GM18870 (cell line): ENCODE measurements around the gene PPIL1.

Experiments used
- ATAC-seq: cut with Tn5 transposase; IDR thresholded peaks from one replicate; pipeline ENCODE4 v1.9.1; 2021; ENCODE audit warnings: moderate library complexity; ENCODE audit not compliant: unreplicated experiment

The PPIL1 gene

DNA sequence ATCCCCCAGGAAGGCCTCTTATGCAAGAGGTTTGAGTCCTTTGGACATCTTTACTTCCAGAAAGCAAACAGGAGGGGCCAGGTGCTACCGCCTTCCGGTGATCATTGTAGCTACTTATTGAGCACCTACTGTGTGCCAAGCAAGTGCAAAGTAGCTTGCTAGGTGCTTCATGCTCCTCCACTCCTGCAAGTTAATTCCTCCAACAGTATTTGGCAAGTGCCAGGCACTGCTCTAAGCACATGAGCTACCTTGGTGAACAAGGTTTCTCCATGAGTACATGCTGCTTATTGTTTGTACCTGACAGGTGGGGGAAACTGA lies 37.6 kb downstream of the PPIL1 start:
- no peak for ATAC-seq

DNA sequence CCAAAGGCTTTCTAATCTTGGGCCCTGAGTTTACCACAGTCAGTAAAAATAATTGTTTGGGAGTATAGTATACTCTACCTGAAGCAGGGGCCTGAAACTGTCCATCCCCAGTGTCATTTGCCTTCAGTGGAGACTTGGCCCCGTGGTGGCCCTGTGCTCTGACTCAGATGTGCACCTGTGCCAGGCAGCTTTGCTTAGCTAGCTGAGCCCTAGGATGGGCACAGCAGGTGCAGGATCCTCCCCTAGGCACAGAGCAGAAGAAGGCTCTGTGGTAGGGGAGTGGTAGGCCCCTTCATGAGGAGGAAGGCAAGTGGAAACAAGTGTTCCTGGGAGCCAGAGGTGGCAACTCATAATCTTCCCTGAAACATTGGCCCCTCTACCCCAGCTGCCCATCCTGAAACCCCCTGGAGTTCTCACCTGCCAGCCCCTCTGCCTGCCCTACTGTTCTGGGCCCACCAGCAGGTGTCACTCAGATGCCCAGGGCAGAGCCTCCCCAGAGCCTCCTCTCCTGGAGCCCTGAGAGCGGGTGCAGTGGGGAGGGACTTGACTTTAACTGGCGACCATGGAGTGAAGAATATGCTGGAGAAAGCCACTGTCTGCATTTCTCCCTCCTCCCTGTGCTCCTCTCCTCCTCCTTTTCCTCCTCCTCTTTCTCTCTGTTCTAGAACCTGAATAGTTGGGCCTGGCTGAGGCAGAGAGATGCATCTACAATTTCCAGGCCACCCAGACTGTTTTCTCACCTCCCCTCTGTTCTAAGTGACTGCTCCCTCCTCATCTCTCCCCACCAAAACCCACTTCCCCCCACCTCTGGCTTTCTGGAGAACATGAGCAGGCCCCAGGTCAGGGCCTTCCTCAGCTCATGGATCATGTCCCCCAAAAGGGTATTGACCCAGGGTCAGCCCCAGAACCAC lies 38.2 kb downstream of the PPIL1 start:
- no peak for ATAC-seq

DNA sequence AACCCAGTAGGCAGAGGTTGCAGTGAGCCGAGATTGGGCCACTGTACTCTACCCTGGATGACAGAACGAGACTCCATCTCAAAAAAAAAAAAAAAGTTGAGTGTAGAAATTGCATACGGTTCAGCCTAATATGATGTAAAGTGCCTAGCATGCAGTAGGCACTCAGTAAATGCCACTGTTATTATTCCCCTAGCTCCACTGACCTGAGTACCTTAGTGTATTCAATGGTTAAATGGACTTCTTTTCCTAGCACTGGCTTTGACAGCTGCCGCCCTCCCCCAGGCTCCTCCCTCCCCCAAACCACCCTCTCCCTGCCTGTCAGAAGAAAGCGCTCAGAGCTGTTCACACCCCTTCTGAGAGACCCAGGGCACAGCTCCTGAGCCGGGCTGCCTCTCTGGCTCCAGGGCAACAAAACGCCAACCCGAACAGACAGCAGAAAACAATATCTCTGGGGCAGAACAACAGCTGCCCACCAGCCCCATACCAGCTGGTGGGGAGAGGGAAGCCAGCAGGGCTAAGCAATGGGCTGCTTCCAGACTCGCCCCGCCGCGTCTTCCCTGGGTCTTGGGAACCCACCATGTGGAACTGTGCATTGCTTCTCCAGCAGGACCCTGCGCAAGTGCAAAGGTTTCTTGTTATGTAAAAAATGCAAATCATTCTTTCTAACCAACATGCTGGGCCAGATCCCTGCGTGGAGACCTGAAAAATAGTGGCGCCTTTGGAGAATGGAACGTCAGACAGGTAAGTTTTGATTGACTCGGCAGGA lies 39.8 kb downstream of the PPIL1 start:
- ATAC-seq: no peak

DNA sequence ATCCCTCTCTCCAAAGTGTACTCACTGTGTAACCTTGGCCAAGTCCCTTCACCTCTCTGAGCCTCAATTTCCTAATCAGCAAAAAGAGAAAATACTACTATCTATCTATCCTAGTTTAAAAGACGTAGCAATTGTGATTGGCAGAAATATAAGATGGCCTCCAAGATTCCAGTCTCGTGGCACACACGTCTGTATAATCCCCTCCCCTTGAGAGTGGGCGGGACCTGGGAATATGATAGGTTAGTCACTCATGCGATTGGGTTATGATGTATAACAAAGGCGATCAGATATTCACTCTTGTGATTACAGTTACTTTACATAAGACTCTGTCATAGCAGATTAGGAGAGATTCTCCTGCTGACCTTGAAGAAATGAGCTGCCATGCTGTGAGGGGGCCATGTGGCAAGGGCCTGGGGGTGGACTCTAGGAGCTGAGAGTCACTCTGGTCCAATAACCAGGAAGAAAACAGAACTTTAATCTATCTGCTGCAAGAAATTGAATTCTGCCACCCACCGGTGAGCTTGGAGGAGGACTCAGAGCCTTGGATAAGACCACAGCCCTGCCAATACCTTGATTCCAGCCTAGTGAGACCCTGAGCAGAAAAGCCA lies 41.3 kb downstream of the PPIL1 start:
- no peak for ATAC-seq

DNA sequence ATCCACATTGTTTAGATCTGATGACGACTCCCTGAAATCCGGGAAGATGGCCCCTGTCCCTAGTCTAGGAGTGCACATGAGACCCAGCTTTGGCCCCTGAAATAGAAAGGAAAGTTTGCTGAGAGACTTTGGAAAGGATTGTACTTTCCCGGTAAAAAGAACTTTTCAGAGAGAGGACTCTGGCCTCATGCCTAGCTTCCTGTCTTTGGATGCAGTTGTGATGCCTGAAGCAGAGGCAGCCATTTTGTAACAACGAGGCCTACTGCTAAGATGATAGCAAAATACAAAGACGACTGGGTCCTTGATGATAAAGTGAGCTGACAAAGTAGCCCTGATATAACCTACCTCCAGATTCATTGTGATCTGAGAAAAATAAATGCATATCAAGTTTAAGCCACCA lies 42.3 kb downstream of the PPIL1 start:
- ATAC-seq: no peak

DNA sequence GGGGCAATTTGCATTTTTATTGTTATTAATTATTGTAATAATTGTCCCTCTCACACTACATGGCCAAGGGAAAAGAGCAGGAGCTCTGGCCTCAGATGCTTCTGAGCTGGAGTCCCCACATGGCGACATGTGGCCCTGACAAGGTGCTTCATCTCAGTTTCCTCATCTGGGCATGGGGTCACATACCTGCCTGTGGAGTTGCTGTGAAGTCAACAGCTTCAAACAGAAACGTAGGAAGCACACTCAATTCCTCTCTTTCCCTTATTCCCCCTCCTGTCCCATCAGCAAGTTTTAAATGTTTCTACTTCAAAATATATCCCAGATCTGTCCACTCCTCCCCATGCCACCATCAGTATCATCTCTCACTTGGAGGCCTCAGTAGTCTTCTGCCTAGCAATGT lies 44.0 kb downstream of the PPIL1 start:
- ATAC-seq: no peak

DNA sequence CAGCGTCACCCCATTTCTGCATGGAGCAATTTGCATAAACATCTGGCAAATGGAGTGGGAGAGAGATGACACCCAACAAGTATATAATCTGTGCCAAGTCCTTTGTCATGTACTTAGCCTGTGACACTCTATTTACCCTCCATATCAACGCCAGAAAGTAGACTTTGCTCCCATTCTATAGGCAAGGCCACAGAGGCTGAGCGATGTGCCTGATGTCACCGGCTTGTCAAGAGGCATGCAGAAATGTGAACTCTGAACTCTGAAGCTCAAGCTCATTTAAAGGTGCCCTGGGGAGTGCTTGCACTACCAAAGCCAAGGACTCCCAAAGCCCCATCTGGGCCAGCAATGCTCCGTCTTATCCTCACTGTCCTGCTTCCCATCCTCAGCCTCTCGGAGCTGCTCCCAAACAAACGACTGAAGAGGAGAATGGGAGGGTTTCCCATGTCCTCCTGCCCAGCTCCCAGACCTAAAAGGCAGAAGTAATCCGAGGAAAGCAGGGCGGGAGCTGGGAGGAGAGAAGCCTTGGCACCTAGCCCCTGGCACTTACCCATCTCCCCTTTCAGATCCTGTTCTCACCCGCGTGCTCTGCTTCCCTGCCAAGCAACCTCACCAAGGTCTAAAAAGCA lies 44.6 kb downstream of the PPIL1 start:
- no peak for ATAC-seq

DNA sequence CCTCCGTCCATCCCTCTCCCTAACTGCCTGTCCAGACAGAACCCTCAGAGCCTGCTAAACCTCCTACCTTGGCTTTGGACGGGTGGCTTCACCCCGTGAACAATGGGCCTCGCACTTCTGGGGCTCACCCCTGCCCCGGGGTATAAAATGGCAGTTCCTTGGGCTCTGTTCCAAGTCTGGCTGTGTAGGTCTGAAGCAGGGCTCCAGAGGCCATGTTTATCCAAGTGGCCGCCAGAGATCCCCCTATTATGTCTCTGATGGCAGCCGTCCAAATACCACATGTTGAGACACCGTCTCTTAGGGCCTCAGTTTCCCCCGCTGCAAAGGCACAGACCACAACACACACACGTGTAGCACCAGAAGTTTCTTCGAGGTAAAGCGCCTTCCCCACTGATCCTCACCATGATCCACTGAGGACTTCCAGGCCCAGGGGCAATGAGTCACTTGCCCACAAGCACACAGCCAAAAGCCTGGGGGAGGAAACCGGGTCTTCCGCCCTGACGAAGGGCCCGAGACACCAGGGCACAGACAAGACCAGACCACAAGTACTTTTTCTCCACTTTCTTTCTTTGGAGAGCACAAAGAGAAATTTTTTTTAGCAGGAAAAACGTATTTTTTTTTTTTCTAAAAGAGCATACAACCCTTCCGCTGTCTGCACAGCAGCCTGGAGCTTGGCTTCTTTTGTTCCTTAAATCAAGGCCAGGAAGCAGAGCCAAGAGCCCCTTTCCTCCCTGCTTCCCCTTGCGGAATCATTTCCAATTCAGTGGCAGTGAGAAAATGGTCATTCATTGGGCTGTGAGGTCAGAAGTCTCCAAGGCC lies 47.1 kb downstream of the PPIL1 start:
- ATAC-seq: no peak

DNA sequence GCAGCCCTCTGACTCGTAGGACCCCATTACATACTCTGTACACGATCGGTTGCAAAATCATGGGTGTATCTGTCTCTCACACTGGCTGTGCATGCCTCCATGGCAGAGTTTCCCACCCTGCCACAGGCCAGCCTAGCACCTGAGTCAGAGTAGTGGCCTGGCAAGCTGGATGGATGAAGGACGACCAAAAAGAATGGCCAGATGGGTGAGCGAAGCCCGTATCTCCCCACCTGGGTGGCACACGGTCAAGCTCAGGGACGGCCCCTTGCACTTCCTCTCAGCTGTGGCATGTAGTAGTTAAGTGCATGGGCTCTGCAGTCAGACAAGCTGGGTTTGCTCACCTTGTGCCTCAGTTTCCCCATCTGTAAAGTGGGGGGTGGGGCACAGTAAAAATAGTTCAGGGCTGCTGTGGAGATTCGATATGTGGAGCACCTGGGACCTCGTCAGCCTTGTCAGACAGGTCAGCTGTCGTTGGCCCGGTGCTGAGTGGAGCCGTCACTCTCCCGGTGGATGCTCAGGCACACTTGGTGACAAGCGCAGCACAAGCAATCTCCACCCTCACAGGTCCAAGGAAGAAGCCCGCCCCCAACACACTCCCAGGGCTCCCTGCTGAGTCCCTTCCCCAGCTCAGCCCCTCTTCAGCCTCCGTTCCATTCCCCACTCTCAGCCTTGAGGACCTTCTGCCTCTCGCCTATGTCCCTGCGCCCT lies 47.9 kb downstream of the PPIL1 start:
- ATAC-seq: no peak

DNA sequence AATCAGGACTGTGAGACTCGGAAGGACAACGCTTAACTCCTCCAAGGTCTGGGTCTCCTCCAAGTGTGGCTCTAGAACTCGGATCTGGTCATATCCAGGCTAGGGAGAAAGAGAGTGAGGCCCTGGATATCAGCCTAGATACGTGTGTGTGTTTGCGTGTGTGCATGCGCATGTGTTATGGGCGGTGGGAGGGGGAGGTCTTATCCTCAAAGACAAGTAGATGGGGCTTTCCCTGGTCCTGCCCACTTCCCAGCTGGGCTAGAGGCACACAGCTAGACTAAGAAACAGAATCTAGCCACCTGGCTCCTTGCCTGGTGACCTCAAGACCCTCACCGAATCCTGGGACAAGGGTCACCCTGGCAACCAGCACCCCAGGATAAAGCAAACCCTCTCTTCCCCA lies 48.6 kb downstream of the PPIL1 start:
- no peak for ATAC-seq

DNA sequence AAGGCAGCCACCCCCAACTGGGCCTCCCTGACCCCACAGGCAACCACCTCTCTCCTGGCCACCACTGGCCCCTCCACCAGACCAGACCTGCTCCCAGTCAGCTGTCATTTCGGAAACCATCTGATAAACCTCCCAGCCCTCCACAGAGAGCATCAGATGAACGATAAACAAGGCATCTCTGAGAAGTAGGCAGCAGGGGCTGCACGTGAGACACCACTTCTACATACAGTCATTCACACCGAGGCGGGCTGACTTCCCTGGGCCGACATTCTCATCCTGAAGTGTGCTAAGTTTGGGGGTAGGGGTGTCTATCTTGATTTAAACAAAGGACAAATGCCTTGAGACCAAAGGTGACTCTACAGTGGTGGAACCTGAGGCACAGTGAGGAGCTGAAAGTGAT lies 49.2 kb downstream of the PPIL1 start:
- ATAC-seq: no peak

DNA sequence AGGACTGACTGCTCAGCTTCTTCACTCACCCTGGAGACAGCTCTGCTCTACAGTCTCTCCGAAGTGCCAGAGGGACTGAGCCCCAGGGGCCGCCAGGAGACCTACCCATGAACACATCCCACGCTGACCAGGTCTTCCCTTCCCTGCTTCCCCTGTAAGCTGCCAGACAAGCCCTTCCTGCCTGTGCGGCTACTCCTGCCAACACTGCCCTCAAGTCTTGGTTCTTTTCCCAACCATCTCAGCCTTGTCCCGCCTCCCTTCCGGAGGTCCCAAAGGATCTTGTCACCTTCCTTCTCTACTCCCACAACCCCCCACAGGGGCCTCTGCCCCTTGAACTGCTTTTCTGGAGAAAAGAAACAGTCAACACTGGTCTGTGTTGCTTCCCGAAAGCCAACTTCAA lies 50.4 kb downstream of the PPIL1 start:
- ATAC-seq: no peak

DNA sequence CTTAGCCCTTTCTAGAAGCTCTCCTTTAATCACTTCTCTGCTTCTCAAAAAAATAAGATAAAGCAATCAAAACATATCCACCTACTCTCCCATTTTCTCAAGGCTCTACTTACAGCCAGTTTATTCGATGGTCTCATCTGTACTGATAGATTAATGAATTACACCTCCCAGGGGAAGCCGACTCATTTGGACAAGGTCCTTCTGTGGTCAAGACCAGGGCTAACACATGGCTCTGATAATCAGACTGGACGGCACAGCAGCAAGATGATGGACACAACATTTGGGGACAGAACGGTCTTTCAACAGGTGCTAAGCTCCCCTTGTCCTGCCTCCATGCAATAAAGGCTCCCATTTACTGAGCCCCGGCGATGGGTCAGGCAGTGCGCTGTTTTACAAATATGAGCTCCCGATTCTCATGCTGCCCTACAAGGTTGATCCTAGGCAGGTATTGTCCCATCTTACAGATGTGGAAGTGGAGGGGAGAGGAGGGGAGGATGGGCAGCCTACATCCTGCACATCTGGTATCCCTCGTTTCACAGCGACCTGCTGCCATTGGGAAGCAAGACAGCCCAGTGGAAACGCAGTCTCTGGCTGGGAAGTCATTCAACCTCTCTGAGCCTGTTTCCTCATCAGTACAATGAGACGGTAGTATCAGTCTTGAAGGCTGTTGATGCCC lies 51.0 kb downstream of the PPIL1 start:
- ATAC-seq: no peak

DNA sequence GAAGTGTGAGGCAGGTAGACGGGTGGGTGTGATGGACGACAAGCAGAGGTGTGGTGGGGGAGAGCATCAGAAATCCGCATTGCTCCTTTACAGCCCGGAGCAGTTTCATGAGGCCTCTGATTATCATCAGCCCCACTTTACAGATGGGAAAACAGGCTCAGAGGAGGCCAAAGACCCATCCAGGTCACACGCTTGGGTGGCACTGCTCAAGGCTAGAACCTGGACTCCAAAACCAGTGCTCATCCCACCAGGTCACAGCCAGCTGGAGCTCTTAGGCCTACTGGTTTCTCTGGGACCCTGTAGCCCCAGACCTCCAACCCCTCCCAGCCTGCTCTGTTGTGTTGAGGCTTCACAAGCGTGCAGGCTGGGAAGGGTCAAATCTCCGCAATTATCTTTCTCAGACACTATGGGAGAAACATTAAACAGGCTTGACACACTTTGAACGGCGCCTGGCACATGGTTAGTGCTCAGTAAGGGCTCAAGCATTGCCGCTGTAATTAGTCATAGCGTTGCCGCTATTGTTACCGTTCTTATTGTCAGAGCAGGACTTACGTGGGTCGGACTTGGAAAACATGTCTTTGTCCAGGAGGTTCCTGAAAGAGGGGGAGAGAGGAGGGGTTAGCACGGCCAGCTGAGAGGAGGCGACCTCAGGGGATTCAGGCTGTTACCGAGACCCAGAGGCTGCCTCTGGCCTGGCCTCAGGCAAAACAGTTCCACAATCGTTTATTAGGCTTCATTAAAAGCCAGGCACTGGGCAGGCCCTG lies 51.9 kb downstream of the PPIL1 start:
- no peak for ATAC-seq

DNA sequence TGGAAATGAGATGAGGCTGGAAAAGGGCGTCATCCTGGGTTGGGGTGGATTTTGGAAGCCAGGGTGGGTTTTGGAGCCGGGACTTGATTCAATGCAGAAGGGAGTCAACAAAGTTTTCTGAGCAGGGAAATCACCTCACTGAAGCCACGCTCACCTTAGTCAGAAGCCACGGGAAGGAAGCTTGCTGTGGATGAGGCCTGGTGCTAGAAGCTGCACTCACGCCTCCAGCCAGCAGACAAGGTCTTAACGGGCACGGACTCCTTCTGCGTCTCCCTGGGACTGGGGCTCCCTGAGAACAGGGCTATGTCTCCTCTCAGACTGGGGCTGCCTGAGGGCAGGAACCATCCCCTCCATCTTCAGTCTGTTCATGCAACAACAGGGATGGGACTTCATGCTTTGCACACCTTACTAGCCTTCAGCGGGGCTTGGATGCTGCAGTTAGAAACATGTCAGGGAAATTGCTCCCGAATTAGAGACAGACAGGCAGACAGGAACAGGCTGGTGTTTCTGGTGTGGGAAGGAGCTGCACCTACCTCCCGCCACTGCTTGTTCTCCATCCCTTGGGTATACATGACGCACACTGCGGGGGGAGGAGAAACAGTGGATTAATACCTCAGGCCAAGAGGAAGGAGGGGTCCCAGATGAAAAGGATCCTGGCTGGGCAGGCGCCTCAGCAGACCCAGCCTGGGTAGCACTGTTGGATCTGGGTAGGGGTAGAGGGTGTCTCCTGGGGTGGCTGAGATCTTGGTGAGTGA lies 52.8 kb downstream of the PPIL1 start:
- no peak for ATAC-seq

DNA sequence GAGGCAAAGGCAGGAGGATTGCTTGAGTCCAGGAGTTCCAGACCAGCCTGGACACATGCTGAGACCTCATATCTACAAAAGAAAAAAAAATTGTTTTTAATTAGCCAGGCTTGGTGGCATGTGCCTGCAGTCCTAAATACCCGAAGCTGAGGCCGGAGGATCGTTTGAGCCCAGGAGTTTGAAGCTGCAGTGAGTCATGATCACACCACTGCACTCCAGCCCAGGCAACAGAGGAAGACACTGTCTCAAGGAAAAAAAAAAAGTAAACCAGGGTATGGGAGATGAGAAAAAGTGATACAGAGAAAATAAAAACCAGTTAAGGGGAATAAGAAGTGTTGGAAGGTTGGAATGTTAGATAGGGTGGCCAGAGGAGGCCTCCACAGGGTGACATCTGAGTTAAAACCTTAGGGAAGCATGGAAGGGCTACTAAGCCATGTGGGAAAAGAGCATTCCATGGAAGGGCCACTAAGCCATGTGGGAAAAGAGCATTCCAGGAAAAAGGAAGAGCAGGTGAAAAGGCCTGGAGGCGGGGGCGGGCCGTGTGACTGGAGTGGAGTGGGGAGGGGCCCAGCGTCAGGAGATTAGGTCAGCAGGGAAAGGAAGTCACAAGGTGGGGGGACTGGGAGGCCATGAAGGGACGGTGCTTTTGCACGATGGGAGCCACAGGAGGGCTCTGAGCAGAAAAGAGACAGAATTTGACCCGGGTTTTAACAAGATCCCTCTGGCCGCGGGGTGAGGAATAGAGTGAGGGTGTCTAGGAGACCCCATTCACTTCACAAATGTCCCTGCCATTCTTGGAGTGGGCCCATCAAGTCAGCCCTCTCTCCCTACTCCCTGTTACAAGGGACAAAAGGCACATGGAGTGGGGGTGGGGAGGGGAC lies 53.7 kb downstream of the PPIL1 start:
- ATAC-seq: no peak

DNA sequence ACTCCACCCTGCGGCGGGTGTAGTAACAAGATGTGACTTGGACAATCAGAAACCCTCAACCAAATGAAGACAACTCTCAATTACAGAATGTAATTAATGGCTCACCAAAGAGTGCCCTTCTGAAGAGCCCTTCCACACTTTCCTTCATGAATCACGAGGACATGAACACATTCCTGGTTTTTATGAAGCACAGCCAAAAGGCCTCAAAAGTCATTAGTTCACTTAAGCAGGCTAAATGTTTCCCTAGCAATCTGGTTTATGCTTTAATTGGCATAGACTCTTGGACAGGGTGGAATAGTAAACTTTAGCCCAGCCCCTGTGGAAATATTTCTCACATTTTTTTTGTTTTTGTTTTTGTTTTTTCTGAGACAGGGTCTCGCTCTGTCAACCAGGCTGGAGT lies 55.8 kb downstream of the PPIL1 start:
- no peak for ATAC-seq
